ENCODE data around the gene RNASE11.

- TF ChIP-seq CTCF (IDR thresholded peaks at IDR 0.05) (no peak), POLR2A (IDR thresholded peaks at IDR 0.05) (no peak)
These were observed 26.8 kb downstream of the RNASE11 start, which contains the start of gene RNASE9 for GRCh38 chr14:20560961-20561360.
